GM18526 (cell line): ENCODE data around the gene CEACAM16.

Source experiments
- POLR2A ChIP-seq: IDR thresholded peaks from 3 replicates; pipeline ENCODE4 v1.6.1; 2011; ENCODE audit not compliant: insufficient read length; ENCODE audit errors: extremely low read depth

CEACAM16 gene

DNA sequence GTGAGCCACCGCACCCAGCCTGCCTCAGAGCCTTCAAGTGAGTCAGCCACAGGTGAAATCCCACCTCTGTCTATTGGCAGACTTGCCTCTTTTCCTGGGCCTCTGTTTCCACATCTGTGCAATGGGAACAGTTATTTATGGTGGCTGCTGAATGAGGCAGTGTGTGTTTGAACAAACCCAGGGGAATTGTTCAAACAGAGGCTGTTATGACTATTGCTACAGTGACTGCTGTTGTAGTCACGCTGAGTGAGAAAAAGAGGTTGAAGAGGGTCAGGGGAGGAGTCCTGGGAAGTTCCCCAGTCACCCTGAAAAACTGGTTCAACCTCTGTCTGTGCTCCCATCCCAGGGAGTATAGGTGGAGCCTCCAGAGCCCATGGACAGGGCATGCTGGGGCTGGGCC is 27.6 kb upstream of the CEACAM16 start, which contains the start of gene CEACAM19:
TSS of gene CEACAM19 (plus strand) at position 83 of the 400 bp plus-strand sequence. CDS start 450 bp downstream, outside the sequence.
- TF ChIP-seq POLR2A = no peak

DNA sequence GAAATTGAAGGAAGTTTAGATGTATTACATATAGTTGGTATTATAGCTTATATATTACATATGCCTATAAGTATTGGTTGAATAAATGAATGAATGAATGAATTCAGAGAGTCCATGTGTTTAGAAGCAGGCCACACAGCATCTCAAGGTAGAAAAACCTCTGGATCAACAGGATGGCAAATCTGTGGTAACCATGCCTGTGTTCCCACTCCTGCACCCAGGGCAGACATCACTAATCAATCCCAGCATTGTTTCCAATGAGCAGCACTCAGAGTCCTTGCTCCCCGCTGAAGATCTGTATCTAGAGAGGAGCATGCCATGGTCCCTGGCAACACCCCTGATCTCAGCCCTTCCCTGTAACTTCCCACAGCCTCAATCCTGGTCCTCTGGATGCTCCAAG is 26.7 kb upstream of the CEACAM16 start:
- no peak for TF ChIP-seq POLR2A

DNA sequence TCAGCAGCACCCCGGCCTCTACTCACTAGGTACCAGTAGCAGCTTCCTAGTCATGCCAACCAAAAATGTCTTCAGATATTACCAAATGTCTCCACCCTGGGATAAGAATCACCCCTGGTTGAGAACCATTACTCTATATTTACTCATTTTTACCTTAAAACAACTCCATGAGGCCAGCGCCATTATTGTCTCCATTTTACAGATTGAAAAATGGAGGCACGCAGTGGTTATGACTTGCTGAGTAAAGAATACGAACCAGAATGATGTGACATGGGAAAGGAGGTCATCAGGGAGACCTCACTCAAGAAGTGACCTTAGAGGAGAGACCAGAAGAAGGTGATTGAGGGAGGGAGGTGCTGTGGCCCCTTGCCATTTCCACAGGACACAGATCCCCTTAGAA is 25.4 kb upstream of the CEACAM16 start:
- TF ChIP-seq POLR2A = no peak

DNA sequence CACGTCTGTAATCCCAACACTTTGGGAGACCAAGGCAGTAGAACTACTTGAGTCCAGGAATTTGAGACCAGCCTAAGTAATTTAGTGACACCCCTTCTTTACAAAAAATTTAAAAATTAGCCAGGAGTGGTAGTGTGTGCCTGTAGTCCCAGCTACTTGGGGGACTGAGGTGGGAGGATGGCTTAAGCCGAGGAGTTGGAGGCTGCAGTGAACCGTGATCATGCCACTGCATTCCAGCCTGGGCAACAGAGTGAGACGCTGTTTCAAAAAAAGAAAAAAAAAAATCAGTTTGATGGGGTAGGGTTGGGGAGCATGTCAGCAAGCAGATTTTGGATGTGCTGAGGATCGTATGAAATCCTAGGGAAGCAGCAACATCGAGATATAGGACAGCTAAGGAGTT is 23.4 kb upstream of the CEACAM16 start:
- TF ChIP-seq POLR2A = no peak

DNA sequence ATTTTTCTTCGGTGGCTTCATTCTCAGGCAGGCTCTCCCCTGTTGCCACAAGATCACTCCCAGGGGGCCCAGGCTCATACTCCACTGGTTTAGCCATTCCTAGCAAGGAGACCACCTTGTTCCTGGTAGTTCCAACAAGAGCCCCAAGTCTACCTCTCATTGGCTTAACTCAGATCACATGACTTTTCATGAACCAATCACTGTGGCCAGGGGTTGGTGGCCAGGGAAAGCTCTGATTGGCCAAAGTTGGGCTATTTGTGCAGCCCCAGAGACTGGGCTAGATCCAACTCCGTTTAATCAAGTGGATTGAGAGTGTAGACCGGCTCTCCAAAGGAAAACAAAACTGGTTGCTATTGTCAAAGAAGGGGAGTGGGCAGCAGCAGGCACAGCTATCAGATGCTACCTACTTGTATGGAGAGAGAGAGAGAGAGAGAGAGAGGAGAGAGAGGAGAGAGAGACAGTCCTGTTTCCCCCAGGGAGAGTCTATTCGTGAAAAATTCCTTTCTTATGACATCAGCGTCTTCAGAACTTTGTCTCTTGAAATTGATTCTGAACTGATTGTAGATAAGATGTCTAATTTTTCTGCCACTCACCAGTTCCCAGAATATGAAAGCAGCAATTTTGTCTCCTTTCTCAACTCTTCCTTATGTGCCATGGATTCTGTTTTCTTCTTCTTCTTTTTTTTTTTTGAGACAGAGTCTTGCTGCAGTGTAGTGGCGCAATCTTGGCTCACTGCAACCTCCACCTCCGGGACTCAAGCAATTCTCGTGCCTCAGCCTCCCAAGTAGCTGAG is 21.7 kb upstream of the CEACAM16 start:
- TF ChIP-seq POLR2A = no peak

DNA sequence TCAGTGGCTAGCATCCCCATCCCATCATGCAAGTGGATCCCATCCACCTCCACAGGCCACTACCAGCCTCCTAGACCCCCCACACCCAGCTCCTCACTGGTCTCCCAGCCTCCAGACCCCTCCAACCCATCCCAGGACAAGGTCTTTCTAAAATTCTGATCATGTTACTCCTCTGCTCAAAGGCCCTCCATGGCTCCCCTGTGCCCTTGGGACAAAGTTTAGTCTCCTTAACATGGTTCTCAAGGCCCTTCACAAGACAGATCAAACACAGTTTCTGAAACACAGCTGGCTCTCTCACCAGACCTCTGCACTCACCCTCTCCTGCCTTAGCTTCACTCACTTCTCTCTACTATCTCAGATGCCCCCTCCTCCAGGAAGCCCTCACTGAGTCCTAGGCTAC is 18.4 kb upstream of the CEACAM16 start:
- TF ChIP-seq POLR2A = no peak

DNA sequence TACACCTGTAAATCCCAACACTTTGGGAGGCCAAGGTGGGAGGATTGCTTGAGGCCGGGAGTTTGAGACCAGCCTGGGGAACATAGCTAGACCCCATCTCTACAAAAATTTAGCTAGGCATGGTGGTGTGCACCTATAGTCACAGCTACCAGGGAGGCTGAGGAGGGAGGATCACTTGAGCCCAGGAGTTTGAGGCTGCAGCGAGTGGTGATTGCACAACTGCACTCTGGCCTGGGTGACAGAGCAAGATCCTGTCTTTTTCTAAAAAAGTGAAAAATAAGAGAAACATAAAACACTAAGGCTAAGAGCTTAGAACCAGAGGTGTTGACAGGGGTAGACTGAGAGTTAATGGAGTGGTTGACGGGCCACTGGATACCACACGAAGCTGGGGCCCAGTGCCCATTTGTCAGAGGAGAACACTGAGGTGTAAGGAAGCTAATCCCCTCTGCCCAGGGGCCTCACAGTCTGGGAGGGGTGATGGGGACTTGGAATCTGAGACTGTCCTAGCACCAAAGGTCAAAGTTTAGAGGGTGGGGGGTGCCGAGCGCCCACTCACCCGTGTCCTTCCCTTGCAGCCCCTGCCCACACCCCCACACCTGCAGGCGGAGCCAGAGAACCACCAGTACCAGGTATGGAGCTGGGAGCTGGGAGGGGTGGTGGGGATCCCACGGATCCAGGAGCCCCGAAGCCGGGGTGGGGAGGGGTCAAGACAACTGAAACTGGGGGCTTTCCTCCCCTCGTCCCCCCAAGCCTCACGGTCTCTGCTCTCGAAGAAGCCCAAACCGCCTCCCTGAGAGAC is 16.8 kb upstream of the CEACAM16 start:
- TF ChIP-seq POLR2A = no peak

DNA sequence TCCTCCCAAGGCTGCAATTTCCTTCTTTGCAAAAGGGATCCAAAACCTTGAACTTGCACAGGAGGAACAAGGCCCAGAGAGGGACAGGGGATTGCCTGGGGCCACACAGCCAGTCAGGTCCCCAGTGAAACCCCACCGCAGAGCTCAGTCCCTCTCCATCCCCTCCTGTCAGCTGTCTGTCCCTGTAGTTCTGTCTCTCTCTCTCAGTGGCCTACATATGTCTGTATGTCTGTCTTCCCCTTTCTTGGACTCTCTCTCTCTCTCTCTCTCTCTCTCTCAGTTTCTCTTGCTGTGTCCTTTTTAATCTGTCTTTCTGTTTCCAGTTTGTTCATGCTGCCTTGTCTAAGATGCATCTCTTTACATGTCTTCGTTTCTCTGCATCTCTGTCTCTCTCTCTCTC is 16.1 kb upstream of the CEACAM16 start:
- no peak for TF ChIP-seq POLR2A

DNA sequence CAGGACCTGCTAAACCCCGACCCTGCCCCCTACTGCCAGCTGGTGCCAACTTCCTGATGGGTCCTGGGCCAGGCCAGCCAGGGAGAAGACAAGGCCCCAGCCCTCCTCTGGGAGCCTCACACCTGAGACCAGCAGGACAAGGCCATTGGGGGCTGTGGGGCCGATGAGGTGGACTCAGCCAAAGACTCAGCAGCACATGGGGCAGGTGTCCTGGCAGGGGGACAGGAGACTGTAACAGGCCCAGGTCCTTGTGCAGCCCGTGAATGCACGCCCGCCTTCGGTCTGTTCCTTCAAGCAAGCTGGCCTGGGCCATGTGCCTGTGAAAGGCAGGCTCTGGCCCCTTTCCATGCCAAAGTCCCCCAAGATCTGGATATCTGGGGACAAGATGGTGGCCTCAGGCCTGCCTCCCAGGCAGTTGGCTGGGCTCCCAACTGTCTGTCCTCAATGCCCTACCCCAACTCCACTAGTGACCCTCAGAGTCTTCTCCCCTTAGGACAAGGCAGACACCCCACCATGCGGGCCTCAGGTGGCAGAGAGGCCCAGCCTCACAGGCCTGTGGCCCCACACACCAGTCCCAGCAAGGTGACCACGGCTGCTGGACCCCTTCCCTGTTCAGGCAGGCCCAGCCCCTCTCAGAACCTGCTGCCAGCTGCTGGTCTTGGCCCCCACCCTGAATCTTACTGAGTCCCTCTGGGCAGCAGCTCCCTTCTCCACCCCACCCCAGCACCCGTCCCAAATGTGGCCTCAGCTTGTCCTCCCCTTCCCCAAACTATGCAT is 15.3 kb upstream of the CEACAM16 start:
- TF ChIP-seq POLR2A = no peak

DNA sequence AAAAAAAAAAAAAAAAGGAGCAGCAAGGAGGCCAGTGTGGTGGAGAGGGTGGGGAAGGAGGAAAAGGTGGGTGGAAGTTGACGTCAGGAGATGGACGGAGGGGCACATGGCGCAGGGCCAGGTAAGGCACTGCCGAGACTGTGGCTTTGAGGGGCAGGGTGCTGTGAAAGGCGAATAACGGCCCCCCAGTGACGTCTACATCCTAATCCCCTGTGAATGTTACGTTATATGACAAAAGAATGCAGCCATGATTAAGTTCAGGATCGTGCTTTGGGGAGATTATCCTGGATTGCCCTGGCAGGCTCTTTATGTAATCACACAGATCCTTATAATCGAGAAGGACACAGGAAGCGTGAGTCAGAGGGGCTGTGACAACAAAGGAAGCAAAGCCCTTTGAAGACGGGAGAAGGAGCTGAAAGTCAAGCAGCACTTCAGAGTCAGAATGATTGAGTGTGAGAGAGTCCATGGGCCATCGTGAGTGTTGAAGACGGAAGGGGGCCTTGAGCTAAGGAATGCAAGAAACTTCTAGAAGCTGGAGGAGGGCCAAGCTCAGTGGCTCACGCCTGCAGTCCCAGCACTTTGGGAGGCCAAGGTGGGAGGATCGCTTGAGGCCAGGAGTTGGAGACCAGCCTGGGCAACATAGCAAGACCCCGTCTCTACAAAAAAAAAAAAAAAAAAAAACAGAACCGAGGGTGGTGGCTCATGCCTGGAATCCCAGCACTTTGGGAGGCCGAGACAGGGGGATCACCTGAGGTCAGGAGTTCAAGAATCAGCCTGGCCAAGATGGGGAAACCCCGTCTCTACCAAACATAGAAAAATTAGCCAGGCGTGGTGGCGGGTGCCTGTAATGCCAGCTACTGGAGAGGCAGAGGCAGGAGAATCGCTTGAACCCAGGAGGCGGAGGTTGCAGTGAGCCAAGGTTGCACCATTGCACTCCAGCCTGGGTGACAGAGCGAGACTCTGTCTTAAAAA is 13.8 kb upstream of the CEACAM16 start:
- TF ChIP-seq POLR2A = no peak

DNA sequence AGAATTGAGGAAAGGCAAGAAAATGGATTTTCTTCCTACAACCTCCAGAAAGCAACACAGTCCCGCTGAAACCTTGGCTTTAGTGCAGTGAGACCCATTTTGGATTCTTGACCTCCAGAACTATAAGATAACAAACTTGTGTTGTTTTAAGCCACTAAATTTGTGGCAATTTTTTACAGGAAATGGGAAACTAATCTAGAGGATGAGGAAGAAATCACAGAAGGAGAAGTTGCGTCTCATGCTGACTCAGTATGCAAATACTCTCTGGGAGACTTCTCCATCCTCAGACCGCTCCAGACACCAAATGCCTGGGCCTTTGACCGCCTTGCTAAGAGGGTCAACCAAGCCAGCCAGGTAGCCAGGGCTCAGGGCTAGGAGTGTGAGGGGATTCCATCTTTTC is 13.1 kb upstream of the CEACAM16 start:
- TF ChIP-seq POLR2A = no peak

DNA sequence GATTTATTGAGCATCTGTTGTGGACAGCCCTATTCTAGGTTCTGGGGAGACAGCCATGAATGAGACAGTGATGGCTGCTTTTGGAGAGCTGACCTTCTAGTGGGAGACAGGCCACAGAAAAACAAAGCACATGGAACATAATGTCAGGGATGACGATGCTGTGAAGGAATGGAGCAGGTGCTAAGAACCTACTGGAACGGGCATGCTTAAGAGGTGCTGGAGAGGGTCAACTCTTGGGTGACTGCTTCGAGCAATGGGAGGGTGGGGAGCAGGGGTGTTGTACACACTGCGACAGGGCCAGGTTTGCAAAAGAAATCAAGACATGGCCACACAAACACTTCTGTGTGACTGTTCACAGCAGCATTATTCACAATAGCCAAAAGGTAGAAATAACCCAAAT is 12.1 kb upstream of the CEACAM16 start:
- no peak for TF ChIP-seq POLR2A

DNA sequence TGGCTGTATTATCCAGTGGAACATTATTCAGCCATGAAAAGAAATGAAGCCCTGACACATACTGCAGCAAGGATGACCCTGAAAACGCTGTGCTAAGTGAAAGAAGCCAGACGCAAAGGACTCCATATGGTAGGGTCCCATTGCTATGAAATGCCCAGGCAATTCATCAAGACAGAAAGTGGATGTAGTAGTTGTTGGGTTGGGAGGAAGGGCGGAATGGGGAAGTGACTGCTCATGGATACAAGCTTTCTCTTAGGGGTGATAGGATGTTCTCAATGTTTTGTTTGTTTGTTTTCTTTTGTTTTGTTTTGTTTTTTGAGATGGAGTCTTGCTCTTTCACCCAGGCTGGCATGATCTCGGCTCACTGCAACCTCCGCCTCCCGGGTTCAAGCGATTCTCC is 11.1 kb upstream of the CEACAM16 start:
- no peak for TF ChIP-seq POLR2A
